Measurements from ENCODE around the gene NTNG1.

The NTNG1 gene

GRCh38 chr1:107327446-107327845 is 186.6 kb downstream of the NTNG1 start:
- no peak for DNase-seq (ENCODE audit: low read depth in 3 of 3)

- DNase-seq (ENCODE audit: low read depth in 3 of 3) = no peak
Observed at GRCh38 chr1:107328087-107328486, 187.2 kb downstream of the NTNG1 start.

GRCh38 chr1:107339775-107340174 is 198.9 kb downstream of the NTNG1 start:
- no peak for DNase-seq (ENCODE audit: low read depth in 3 of 3)

- DNase-seq (ENCODE audit: low read depth in 3 of 3) = no peak
Observed at GRCh38 chr1:107342316-107342715, 201.5 kb downstream of the NTNG1 start.

- no peak for DNase-seq (ENCODE audit: low read depth in 3 of 3)
Observed at GRCh38 chr1:107342768-107343167, 201.9 kb downstream of the NTNG1 start.

- no peak for DNase-seq (ENCODE audit: low read depth in 3 of 3)
Observed at GRCh38 chr1:107343601-107344000, 202.8 kb downstream of the NTNG1 start.

GRCh38 chr1:107344268-107344760 is 203.5 kb downstream of the NTNG1 start:
- no peak for DNase-seq (ENCODE audit: low read depth in 3 of 3)

GRCh38 chr1:107344836-107345235 is 204.0 kb downstream of the NTNG1 start:
- DNase-seq (ENCODE audit: low read depth in 3 of 3) = no peak

GRCh38 chr1:107352850-107353249 is 212.0 kb downstream of the NTNG1 start:
- DNase-seq (ENCODE audit: low read depth in 3 of 3) = no peak

GRCh38 chr1:107357376-107357775 is 216.5 kb downstream of the NTNG1 start:
- no peak for DNase-seq (ENCODE audit: low read depth in 3 of 3)

- DNase-seq (ENCODE audit: low read depth in 3 of 3) = no peak
Observed at GRCh38 chr1:107358619-107359327, 217.9 kb downstream of the NTNG1 start.

GRCh38 chr1:107359472-107360241 is 218.8 kb downstream of the NTNG1 start:
- DNase-seq (ENCODE audit: low read depth in 3 of 3) = no peak

- no peak for DNase-seq (ENCODE audit: low read depth in 3 of 3)
Observed at GRCh38 chr1:107362468-107363140, 221.8 kb downstream of the NTNG1 start.

GRCh38 chr1:107363154-107363553 is 222.3 kb downstream of the NTNG1 start:
- DNase-seq (ENCODE audit: low read depth in 3 of 3) = no peak

- no peak for DNase-seq (ENCODE audit: low read depth in 3 of 3)
Observed at GRCh38 chr1:107365527-107366240, 224.8 kb downstream of the NTNG1 start.

- no peak for DNase-seq (ENCODE audit: low read depth in 3 of 3)
Observed at GRCh38 chr1:107378426-107378825, 237.6 kb downstream of the NTNG1 start.

- no peak for DNase-seq (ENCODE audit: low read depth in 3 of 3)
Observed at GRCh38 chr1:107378866-107379265, 238.0 kb downstream of the NTNG1 start.

GRCh38 chr1:107379826-107380225 is 239.0 kb downstream of the NTNG1 start:
- no peak for DNase-seq (ENCODE audit: low read depth in 3 of 3)

- no peak for DNase-seq (ENCODE audit: low read depth in 3 of 3)
Observed at GRCh38 chr1:107389410-107390396, 248.9 kb downstream of the NTNG1 start.

GRCh38 chr1:107394301-107394700 is 253.5 kb downstream of the NTNG1 start:
- no peak for DNase-seq (ENCODE audit: low read depth in 3 of 3)

GRCh38 chr1:107401704-107402103 is 260.9 kb downstream of the NTNG1 start:
- no peak for DNase-seq (ENCODE audit: low read depth in 3 of 3)
